ENCODE measurements around the gene DNMT3A. TPM values are rescaled to one million over a fixed set of nuclear protein-coding genes. Genes with fewer than 3 reads are reported as not detected.

The DNMT3A gene
- polyA plus RNA-seq, 2 donors: 5.0 to 7.3 TPM

DNA sequence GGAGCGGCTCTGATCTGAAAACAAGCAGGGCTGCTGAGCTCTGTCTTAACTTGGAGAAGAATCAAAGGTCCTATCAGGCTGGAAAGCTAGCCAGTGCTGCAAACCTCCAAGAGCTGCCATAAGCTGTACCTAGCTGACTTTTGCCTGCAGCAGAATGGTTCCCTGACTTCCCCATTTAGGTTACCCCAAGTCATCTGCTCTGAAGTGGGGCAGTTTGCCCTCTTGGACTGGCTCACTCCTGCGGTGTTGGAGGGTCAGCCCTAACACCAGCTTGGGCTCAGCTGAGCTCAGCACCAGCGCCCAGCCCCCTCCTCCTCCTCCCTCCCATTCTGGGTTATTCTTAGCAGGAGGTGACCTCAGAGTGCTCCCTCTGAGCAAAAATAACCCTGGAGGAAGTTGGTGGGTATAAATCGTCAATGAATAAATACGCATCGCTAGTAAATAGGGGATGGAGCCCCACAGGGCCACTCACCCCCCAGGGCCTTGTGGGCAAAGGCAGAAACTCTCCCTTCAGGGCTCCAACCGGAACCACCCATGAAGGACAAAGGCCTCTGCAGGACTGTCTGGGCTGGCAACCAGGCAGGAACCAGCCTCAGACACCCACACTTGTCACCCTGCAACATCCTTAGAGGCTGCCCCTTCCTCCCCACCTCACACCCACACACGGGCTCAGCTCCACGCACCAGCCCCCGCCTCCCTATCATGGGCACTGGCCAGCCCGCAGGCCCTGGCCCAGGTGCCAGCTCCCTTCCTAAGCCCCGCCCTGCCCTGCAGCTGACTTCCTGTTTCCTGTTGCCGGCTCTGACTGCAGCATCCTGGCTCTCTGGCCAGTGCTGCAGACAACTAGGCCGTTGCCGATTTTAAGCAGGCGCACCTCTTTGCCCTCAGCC lies 46.9 kb downstream of the DNMT3A start:
- no peaks in the 10 kb centered on the region for H3K27me3 ChIP-seq (ENCODE audit: control insufficient read depth in 1 of 2, insufficient read depth in 2 of 2, low read length in 2 of 2)
- peaks cover 0 to 12% of the 10 kb centered on the region in 2 donors for H3K36me3 ChIP-seq (ENCODE audit: control insufficient read depth in 2 of 2, insufficient read depth in 2 of 2, low read length in 1 of 2)
- H3K4me3 ChIP-seq (ENCODE audit: low read depth in 1 of 2, low read length in 2 of 2): no peak overlapping the region
- H3K27ac ChIP-seq (ENCODE audit: low read depth in 2 of 2, low read length in 1 of 2): peak overlapping the region; percentile 73 to 85
- peaks cover 3 to 17% of the 10 kb centered on the region in 2 donors for H3K4me1 ChIP-seq (ENCODE audit: control insufficient read depth in 2 of 2, insufficient read depth in 2 of 2, low read length in 1 of 2)
- 29 to 30% methylated on average over 16 of the region's 16 CpGs for WGBS, 2 donors
- H3K9me3 ChIP-seq (ENCODE audit: control insufficient read depth in 2 of 2, insufficient read depth in 1 of 2, low read depth in 1 of 2, low read length in 1 of 2): no peaks in the 10 kb centered on the region

DNA sequence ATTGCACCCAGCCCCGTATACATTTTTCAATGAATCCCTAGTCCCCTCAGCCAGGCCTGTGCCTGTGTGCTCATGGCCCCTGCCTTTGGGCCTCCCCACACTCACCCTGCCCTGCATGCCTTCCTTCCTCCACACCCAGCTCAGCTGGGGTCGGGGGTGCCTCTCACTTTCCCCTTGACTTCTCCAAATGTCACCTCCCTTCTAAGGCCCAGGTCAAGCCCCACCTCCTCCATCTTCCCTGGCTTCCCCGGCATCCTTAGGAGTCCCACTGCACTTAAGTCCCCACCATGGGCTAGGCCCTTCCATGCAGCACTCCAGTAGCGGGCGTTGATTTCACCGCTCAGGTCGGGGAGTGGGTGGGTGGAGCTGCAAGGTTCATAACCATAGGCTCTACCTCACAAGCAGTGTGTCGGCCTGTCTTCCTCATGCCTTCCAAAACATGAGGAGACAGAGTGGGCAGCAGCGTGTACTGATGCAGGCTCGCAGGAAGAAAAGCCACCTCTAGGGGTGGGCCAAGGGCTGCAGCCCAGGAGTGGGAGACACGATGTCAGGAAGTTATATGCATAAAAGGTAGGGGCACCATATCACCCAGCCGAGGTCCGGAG lies 47.7 kb downstream of the DNMT3A start:
- Histone ChIP-seq H3K36me3 (ENCODE audit: control insufficient read depth in 2 of 2, insufficient read depth in 2 of 2, low read length in 1 of 2) (peaks cover 0 to 9% of the 10 kb centered on the region in 2 donors), H3K27ac (ENCODE audit: low read depth in 2 of 2, low read length in 1 of 2) (peak overlapping the region; percentile 73 to 85), H3K4me1 (ENCODE audit: control insufficient read depth in 2 of 2, insufficient read depth in 2 of 2, low read length in 1 of 2) (peaks cover 3 to 17% of the 10 kb centered on the region in 2 donors), H3K27me3 (ENCODE audit: control insufficient read depth in 1 of 2, insufficient read depth in 2 of 2, low read length in 2 of 2) (no peaks in the 10 kb centered on the region), H3K4me3 (ENCODE audit: low read depth in 1 of 2, low read length in 2 of 2) (no peak overlapping the region), H3K9me3 (ENCODE audit: control insufficient read depth in 2 of 2, insufficient read depth in 1 of 2, low read depth in 1 of 2, low read length in 1 of 2) (no peaks in the 10 kb centered on the region)
- WGBS, 2 donors: 73 to 76% methylated on average over 13 of the region's 13 CpGs

DNA sequence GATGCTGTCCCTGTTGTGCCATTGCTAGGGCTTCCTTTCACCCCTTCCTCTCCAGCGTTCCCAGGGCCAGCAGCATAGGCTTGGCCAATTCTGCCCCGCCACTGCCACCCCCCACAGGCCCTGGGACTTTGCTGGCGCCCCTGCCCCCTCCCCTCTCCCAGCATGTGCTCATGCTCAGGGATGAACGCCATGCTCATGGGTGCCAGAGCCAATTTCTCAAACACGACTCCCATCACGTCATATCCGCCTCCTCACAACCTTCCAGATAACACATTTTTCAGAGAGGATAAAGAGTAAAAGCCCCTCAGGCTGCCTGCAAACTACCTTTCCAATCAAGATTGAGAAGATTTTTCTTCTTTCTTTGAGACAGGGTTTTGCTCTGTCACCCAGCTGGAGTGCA lies 48.6 kb downstream of the DNMT3A start:
- Histone ChIP-seq H3K4me3 (ENCODE audit: low read depth in 1 of 2, low read length in 2 of 2) (no peak overlapping the region), H3K36me3 (ENCODE audit: control insufficient read depth in 2 of 2, insufficient read depth in 2 of 2, low read length in 1 of 2) (peaks cover 0 to 6% of the 10 kb centered on the region in 2 donors), H3K27me3 (ENCODE audit: control insufficient read depth in 1 of 2, insufficient read depth in 2 of 2, low read length in 2 of 2) (no peaks in the 10 kb centered on the region), H3K27ac (ENCODE audit: low read depth in 2 of 2, low read length in 1 of 2) (no peak overlapping the region), H3K4me1 (ENCODE audit: control insufficient read depth in 2 of 2, insufficient read depth in 2 of 2, low read length in 1 of 2) (peaks cover 3 to 14% of the 10 kb centered on the region in 2 donors), H3K9me3 (ENCODE audit: control insufficient read depth in 2 of 2, insufficient read depth in 1 of 2, low read depth in 1 of 2, low read length in 1 of 2) (no peaks in the 10 kb centered on the region)
- WGBS, 2 donors: 71 to 81% methylated on average over 7 of the region's 7 CpGs

DNA sequence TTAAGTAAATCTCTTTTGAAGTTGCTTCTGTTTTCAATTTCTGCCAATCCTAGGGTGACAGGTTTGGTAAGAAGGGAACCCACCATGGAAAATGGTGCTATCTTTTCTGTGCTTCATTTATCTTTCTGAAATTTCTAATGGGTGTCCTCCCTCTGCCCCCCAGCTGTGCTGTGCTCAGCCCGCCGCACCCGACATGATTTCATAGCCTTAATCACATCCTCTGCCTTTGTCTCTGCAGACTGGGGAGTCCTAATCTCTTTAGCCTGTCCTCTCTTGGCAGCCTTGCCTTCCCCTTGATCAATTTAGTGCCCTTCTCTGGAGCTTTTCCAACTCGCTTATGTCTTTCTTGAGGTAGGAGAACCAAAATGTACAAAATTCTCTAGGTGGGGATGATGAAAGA lies 49.3 kb downstream of the DNMT3A start:
- Histone ChIP-seq H3K27me3 (ENCODE audit: control insufficient read depth in 1 of 2, insufficient read depth in 2 of 2, low read length in 2 of 2) (no peaks in the 10 kb centered on the region), H3K36me3 (ENCODE audit: control insufficient read depth in 2 of 2, insufficient read depth in 2 of 2, low read length in 1 of 2) (peaks cover 0 to 3% of the 10 kb centered on the region in 2 donors), H3K27ac (ENCODE audit: low read depth in 2 of 2, low read length in 1 of 2) (no peak overlapping the region), H3K4me1 (ENCODE audit: control insufficient read depth in 2 of 2, insufficient read depth in 2 of 2, low read length in 1 of 2) (peaks cover 3 to 13% of the 10 kb centered on the region in 2 donors), H3K9me3 (ENCODE audit: control insufficient read depth in 2 of 2, insufficient read depth in 1 of 2, low read depth in 1 of 2, low read length in 1 of 2) (no peaks in the 10 kb centered on the region), H3K4me3 (ENCODE audit: low read depth in 1 of 2, low read length in 2 of 2) (no peak overlapping the region)
- 82 to 92% methylated on average over 4 of the region's 4 CpGs for WGBS, 2 donors

DNA sequence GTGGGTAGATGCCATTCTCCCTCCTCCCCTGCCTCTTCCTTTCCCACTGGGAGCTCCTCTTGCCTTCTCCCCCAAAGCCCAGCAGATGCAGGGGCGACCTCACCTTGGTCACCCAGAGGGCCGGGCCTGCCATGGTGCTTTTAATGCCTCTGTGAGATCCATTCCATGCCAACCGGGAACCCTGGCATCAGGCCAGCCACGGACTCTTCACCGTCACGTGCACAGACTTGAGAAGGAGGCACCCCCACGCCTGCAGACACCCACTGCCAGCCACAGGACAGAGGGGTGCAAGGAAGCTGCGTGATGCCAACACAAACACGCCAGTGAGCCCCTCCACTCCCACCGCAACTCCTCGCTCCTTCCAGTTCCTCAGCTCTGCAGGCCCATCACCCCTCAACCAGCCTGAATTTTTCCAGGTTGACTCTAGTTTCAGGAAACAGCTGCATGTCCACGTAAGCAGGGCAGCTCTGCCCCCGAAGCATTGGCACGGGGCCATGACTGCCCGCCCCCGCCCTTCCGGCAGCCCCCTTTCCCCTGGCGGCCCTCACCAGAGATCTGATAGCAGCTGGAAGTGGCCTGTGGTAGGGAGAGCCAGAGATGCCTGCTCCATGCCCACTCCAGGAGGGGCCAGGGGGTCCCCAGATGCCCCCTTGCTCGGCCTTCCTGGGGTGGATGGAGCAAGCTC lies 50.8 kb downstream of the DNMT3A start:
- Histone ChIP-seq H3K4me1 (ENCODE audit: control insufficient read depth in 2 of 2, insufficient read depth in 2 of 2, low read length in 1 of 2) (peaks cover 5 to 13% of the 10 kb centered on the region in 2 donors), H3K36me3 (ENCODE audit: control insufficient read depth in 2 of 2, insufficient read depth in 2 of 2, low read length in 1 of 2) (no peaks in the 10 kb centered on the region)
- 61 to 70% methylated on average over 19 of the region's 19 CpGs for WGBS, 2 donors

DNA sequence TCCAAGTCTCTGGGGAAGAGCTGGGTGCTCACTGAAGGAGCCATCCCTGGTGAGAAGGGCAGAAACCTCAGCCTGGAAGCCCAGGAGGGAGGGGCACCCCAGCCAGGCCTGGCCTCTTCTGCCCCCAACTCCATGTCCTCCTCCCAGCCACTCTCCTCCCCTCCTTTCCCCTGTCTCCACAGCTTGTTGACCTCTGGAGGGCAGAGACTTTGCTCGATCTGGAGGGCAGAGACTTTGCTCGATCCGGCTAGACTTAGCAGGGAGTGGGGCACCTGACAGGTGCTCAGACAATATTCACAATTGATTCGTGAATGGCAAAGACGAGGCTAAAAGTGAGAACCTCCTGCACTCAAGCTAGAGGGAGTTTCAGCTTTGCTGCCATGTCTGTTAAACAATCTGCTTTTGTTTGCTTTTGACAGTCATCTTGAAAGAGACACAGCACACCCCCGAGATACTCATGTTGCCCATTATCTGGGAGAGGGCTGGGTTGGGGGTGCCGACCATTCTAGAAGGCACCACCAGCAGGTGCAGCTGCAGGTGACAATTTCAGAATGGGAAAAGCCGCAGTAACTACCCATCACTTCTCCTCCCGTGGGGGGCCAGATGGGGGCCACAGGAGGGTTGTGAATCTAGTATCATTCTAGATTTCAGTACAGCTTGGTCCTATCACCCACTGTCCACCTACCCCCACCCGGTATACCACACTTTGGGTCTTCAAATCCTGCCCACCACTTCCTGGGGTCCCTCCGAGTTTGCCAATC lies 54.8 kb downstream of the DNMT3A start:
- WGBS, 2 donors: 78 to 87% methylated on average over 10 to 11 of the region's 11 CpGs
- H3K27ac ChIP-seq (ENCODE audit: low read depth in 2 of 2, low read length in 1 of 2): no peak overlapping the region
- H3K9me3 ChIP-seq (ENCODE audit: control insufficient read depth in 2 of 2, insufficient read depth in 1 of 2, low read depth in 1 of 2, low read length in 1 of 2): no peaks in the 10 kb centered on the region
- no peak overlapping the region for H3K4me3 ChIP-seq (ENCODE audit: low read depth in 1 of 2, low read length in 2 of 2)
- peaks cover 2 to 10% of the 10 kb centered on the region in 2 donors for H3K36me3 ChIP-seq (ENCODE audit: control insufficient read depth in 2 of 2, insufficient read depth in 2 of 2, low read length in 1 of 2)
- H3K4me1 ChIP-seq (ENCODE audit: control insufficient read depth in 2 of 2, insufficient read depth in 2 of 2, low read length in 1 of 2): peaks cover 5 to 8% of the 10 kb centered on the region in 2 donors
- no peaks in the 10 kb centered on the region for H3K27me3 ChIP-seq (ENCODE audit: control insufficient read depth in 1 of 2, insufficient read depth in 2 of 2, low read length in 2 of 2)

More for the DNA sequence above, 50.8 kb downstream of the DNMT3A start:
- Histone ChIP-seq H3K27me3 (ENCODE audit: control insufficient read depth in 1 of 2, insufficient read depth in 2 of 2, low read length in 2 of 2) (no peaks in the 10 kb centered on the region), H3K27ac (ENCODE audit: low read depth in 2 of 2, low read length in 1 of 2) (no peak overlapping the region), H3K9me3 (ENCODE audit: control insufficient read depth in 2 of 2, insufficient read depth in 1 of 2, low read depth in 1 of 2, low read length in 1 of 2) (no peaks in the 10 kb centered on the region), H3K4me3 (ENCODE audit: low read depth in 1 of 2, low read length in 2 of 2) (no peak overlapping the region)

DNA sequence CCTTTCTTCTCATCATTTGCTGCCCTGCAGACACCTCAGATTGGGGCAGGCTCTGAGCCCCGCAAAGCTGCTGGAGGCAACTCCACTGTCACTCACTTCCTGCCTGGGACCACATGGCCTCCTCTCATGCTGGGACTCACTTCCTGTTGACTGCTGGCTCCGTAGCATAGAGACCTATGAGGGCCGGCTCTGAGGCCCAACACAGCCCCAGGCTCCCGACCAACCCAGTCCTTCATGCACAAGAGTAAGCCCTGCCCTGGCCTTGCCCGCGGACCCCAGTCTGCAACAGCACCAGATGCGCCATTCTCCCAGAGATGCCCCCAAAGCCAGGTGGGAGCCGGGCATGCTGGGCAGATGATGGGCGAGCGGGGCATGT lies 55.7 kb downstream of the DNMT3A start:
- WGBS, 2 donors: 73 to 82% methylated on average over 10 of the region's 10 CpGs

DNA sequence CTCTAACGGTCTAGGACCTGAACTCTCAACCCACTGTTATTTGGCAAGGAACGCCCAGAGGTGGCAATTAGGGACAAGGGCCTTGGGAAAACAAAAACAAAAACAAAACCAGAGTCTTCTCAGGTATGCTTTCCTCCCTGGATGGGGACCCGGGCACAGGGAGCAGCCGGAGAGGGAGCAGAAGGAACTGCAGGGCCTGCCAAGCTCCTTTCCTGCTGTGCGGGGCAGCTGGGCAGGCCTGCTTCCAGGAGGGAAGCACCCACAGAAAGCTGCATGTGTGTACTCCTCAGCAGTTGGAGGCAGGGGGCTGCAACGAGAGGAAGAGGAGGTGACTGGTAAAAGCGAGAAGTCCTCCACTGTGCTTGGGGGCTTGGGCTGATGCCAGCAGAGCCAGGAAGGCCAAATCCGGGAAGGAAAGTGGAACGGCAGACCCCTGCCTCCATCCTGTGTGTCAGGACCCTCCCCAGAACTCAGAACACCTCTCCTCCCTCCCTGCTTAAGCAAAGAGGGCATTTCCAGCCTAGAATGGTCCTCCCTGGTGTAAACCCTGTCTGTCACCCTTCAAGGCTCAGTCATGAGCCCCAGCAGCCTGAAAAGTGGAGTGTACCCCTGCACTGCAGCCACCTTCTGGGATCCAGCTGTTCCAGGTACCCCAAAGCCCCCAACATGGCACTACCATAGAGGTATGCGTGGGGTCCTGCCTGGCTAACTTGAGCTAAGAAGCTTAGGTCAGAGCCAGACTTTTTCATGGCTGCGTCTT lies 56.3 kb downstream of the DNMT3A start:
- Histone ChIP-seq H3K36me3 (ENCODE audit: control insufficient read depth in 2 of 2, insufficient read depth in 2 of 2, low read length in 1 of 2) (peaks cover 2 to 10% of the 10 kb centered on the region in 2 donors), H3K27ac (ENCODE audit: low read depth in 2 of 2, low read length in 1 of 2) (peak overlapping the region in 1 of 2 donors; percentile 34), H3K4me3 (ENCODE audit: low read depth in 1 of 2, low read length in 2 of 2) (no peak overlapping the region), H3K27me3 (ENCODE audit: control insufficient read depth in 1 of 2, insufficient read depth in 2 of 2, low read length in 2 of 2) (no peaks in the 10 kb centered on the region), H3K9me3 (ENCODE audit: control insufficient read depth in 2 of 2, insufficient read depth in 1 of 2, low read depth in 1 of 2, low read length in 1 of 2) (no peaks in the 10 kb centered on the region), H3K4me1 (ENCODE audit: control insufficient read depth in 2 of 2, insufficient read depth in 2 of 2, low read length in 1 of 2) (peaks cover 3 to 7% of the 10 kb centered on the region in 2 donors)
- WGBS, 2 donors: 72 to 77% methylated on average over 11 of the region's 11 CpGs

More for the DNA sequence above, 55.7 kb downstream of the DNMT3A start:
- Histone ChIP-seq H3K4me3 (ENCODE audit: low read depth in 1 of 2, low read length in 2 of 2) (no peak overlapping the region), H3K9me3 (ENCODE audit: control insufficient read depth in 2 of 2, insufficient read depth in 1 of 2, low read depth in 1 of 2, low read length in 1 of 2) (no peaks in the 10 kb centered on the region), H3K27me3 (ENCODE audit: control insufficient read depth in 1 of 2, insufficient read depth in 2 of 2, low read length in 2 of 2) (no peaks in the 10 kb centered on the region), H3K36me3 (ENCODE audit: control insufficient read depth in 2 of 2, insufficient read depth in 2 of 2, low read length in 1 of 2) (peaks cover 2 to 10% of the 10 kb centered on the region in 2 donors), H3K27ac (ENCODE audit: low read depth in 2 of 2, low read length in 1 of 2) (no peak overlapping the region), H3K4me1 (ENCODE audit: control insufficient read depth in 2 of 2, insufficient read depth in 2 of 2, low read length in 1 of 2) (peaks cover 5 to 10% of the 10 kb centered on the region in 2 donors)
